AML-193 (cell line): ENCODE results near the gene HOXB1.
A peak's percentile ranks its signal among the peaks of the same experiment; 100 is the strongest.

ENCODE experiments used
- DNase-seq, 2 experiments: peaks; one replicate each; lab custom pipeline; 2025; lab: John Stamatoyannopoulos, UW

The HOXB1 gene

DNA sequence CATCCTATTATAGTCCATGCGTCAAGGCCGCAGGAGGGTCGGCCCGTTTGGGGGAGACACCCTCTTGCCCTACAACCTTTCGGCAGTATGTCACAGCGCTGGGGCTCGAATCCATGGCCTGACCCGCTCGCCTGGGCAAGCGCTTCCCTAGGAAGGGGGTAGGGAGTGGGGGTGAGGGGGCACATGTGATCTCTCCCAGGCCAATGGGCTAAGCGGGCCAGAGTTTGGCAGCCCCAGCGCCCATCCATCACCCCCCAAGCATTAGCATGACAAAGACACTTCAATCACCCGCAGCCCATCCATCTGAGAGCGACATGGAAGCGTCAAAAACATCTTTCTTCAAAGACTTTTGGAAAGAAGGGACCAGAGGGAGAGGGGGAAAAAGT is at the start of gene HOXB1:
TSS of gene HOXB1 (minus strand) at position 125 of the 386 bp plus-strand sequence. CDS start at position 18, 107 bp downstream.
- DNase-seq, result no peak

DNA sequence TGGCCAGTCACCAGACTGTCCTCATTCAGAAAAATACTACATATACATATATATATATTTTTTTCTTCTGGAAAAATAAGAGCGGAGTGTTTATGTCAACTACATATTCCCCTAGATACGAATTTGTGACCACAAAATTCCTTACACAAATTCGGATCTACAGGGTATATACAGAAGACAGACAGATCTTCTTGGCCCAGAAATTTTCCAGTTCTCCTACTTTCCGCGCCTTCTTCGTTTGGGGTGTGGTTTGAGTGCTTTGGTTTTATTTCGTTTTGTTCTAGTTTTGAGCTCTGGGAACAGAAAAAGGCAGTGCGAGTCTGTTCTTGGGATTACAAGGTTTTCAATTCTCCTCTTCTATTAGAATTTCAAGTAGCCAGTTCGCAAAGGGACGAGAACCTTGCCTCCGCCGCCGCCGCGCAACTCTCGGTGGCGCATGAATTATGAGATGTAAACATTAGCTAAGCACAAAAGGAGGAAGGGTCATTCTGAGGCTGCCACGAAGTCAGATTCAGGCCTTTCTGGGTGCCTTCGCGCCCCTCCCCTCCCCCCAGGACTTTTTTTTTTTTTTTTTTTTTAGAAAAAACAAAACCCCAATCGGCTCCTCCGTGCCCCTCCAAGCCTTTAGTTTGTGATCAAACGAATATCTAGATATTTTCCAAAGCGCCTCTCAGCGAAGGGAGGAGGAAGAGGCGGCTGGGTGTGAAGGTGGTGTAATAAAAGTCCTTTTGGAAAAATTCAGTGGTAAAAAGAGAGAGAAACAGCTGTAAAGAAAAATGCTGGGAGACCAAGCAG is 49.1 kb upstream of the HOXB1 start:
- DNase-seq, result no peak

DNA sequence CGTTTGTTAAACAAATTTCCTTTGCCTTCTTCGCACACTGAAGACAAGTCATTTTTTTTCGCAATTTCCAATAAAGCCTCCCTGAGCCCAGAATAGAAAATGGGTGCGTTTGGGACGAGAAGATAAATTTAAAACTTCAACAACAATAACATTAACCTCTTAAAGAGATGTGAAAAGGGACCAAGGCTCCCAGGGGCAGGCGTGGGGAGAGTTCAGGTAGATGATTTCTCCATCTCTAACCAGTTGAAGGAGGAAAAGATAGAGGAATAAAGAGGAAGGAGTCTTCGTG is 48.6 kb upstream of the HOXB1 start:
- DNase-seq, result no peak

DNA sequence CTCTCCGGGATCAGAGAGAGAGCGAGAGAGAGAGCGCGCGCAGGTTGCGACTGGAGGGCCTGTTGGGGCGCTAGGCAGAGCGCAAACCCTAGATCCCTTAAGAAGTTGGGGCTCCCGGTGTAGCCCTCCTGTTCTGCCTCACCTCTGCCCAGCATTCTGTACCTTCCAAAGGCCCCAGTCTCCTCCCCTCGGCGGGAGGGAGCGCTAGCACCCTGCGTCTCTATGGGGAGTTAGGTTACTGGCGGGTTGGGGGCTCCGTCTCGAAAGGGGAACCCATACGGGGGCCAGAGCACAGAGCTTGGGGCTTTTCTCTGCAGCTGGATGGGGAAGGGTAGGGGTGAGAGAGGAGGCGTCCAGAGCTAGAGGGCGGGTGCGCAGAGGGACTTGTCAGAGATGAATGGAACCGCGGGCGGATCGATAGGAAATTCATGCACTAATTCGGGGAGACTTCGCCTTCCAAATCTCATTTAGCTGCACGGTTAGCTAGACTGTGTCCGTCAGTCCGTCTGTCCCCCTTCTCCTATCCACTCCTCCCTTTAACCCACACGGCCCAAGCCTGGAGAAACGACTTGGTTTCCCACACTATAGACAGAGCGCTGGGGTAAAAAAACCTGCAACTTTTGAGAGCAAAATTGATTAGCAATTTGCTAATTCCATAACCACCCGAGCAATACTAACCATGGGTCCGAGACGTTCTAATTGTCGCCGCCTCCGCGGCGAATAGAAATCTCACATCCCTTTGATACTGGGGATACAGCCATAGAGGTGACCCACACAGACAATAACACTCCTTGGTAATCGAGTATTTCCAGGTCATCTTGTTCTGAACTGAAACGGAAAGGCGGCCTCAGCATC is 48.0 kb upstream of the HOXB1 start:
- DNase-seq, result no peak

DNA sequence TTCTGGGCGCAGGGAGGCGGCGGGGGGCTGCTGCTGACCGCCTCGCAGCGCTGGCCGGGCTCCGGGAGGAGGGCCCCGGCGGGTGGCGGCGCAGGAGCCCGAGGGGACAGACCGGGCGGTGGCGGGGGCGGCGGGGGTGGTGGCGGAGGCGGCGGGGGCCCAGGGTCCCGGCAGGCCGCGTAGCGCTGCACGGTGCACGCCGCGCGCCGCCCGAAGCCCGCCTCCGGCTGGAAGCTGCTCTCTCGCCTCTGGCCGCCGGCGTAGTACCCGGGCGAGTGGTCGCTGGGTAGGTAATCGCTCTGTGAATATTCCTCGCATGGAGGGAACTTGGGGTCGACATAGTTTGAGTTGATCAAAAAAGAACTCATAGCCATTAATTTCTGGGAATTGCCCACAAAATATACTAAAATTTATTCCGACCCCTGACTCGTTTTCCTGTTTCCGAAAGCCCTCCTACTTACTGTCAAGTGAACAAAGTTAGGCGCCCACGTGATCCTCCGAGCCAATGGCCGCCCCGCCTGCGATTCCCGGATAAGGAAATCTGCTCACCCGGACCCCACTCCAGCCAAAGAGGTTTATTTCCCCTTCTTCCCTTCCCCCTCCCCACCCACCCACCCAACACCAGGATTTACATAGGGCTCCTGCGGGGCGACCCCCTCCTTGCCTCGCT is 47.3 kb upstream of the HOXB1 start, which contains the start of gene HOXB4:
TSS of gene HOXB4 (minus strand) at position 405 of the 670 bp plus-strand sequence. CDS start at position 374, 31 bp downstream.
- peak in 1 of 2 experiments; percentile 28 for DNase-seq

DNA sequence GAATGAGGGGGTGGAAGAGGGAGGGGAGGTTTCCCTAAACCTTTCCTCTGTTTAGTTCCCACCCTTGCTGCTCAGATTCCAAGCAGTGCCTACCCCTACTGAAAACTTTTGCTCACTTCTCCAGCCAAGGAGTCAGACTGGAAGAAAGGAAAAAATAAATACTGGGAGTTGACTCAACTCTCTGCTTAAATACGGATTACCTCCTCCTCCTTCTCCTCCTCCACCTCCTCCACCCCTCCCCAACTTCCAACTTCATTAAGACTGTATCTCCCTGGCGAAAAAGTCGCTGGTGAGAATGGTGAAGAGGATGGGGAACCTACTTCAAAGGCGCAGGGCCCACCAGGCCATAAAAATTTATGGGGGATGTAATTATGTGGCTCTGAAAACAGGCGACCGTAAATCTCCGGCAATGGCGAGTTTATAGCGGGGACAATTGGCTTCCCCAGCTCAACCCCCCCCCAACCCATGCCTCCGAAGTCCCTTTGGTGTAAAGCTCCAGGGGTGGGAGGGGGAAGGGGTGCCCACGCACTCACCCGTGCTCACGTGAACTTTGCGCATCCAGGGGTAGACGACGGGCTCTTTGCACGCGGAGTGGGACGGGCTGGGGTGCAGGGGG is 46.6 kb upstream of the HOXB1 start:
- DNase-seq, result no peak

DNA sequence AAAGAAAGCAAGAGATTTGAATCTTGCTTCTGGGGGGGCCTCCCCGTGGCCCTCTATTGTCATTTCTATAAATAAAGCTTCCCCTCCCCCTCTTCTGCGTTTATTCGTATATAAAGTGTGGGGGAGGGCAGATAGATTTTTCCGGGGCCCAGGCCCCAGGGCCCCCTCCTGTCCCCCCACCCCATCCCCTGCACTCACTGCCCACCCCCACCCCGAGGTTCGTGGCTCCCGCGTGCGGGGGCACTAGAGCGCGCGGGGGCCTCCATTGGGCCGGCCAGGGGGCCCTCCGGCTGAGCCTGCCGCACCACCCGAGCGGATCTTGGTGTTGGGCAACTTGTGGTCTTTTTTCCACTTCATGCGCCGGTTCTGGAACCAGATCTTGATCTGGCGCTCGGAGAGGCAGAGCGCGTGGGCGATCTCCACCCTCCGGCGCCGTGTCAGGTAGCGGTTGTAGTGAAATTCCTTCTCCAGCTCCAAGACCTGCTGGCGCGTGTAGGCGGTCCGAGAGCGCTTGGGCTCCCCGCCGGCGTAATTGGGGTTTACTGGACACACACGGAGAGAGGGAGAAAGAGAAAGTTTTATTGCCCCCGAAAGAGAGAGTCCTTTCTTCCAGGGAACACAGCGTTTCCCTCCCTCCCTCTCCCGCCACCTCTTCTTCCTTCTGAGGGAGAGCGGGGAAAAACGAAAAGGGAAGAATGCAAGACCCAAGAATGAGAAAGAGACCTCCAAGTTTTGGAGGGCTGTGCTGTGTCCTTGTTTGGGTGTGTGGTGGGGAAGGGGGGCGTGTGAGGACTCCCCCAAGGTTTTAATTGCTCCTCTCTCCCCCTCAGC is 45.9 kb upstream of the HOXB1 start:
- DNase-seq, result no peak

DNA sequence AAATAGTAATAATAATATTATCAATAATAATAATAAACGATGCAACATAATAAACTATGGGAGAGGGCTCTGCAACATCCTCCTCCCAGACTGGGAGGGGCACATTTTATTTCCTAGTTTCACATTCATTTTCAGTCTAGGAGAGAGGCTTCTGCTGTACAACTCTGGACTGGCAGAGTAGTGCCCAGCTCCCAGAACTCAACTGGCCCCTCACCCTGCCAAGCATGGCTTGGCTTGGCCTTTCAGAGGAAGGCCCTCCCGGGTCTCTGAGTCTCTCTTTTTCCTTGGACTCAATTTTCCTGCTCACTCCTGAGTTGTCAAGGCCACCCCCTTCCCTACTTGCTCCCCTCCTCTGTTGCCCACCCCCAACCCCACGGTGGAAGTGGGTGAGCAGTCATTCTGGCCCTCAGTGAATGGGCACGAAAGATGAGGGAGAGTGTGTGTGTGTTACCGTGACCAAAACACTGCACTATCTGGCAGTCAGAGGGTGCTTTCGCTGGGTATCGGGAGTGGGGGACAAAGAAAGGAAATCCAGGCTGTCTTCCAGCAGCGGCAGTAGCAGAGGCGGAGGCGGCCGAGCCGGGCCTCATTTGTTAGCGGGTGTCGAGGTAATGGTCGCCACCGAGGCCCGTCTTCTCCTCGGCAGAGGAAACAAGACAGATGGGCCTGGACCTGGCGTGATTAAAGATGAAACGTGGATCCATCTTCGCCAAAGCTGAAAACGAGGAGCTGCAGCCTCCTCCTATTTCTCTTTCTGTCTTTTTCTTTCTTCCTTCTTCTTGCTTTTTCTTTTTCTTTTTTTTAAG is 45.1 kb upstream of the HOXB1 start:
- DNase-seq, result no peak

DNA sequence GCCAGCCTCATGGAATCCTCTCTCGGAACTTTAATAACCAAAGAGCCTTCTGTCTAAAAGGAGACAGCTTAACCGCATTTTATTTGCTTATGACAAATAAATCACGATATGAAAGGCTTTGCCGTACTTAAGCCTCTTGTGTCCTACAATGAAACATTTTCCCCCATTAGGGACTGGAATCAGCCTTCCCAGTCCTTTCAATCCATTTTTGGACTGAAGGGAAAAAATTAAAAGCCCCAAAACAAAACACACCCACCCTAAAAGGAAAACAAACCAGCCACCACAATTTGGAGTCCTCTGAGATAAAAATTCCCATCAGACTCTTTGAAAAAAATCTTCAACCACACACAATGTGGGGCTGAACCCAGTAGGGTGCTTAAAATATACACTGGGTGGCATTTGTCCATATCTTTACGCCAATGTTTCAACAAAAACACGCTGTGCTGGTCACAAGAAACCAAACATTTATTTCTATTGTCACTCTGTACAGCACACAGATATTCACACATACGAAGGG is 44.3 kb upstream of the HOXB1 start:
- no peak for DNase-seq

DNA sequence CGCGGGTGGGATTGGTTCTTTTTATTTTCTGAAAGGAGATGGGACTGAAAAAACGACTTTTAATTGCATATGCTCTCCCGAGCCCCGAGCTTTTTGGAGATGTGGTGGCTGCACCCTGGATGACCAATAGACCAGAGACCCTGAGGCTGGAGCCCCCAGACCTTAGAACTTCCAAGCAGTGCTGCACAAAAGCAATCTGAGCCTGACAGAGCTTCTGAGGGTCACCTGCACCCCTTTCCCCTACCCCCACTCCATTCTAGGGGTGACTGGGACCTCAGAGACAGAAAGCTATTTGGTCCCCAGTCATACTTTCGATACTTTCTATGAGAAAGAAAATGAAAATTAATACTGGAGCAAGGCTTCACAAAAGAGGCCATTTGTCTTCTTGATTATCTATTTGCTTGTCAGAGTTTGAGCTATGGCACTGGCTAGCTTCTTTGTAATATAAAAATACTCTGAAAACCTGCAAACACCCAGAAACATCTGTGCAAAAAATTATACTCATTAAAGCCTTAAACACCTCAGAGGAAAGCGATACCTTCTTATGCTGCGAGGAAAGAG is 43.8 kb upstream of the HOXB1 start:
- DNase-seq, result no peak

DNA sequence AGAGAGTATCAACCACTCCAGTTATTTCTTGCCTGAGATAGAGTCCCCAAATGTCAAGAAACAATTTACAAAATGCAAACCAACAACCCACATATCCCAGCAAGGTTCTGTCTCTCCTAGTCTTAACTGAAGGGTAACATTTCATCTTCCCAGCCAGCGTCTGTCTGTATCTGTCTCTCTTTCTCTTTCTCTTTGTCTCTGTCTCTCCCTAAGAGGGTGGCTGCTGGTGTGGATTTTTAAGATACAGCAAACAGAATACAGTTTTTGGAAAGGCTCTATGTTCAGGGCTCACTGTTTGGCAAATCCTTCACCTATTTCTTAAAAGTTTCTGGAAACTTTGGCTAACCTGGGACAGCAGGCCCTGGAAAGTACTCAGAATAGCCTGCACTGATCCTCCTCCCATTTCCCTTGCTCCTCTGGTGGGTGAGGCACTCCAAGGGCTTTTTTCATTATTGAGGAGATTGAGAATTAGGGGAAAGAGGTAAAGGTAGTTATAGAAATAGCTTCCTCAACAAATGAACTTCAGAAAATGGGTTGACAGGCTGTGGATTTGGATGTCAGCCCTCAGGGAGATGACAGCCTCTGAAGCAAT is 41.1 kb upstream of the HOXB1 start:
- no peak for DNase-seq

DNA sequence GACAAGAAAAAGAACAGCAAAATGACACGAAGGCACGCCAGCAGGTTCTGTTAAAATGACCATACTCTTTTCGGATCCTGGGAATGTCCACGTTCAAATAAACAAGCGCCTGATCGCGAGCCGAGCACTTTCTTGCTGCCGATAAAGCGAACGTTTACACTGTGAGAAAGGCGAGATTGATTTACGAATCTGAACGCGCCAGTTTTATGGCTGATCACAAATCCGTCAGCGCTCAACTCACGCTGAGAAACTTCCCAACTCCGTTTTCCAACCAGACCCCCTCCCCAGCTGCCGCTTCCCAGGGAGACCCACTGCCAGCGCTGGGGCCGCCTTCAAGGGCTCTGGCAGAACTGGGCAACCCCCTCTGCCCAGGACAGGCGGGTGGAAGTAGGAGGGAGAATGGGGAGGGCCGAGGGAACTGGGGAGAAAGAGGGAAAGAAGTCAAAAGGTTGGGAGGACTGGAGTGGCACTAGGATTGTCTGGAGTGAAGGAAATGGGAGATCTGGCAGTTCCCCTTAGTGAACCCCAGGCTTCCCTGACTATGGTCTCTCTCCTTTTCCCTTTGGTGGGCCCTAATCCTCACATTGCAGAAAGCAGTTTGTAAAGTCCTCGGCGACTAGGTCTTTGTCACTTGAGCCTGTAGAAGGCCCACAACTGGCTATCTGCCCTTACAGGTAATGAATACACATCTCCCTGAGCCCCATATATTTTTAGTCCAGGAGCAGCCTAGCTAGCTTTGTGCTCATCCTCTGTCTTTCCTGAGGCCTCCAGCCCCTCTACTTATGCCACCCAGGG is 40.4 kb upstream of the HOXB1 start:
- DNase-seq, result no peak

DNA sequence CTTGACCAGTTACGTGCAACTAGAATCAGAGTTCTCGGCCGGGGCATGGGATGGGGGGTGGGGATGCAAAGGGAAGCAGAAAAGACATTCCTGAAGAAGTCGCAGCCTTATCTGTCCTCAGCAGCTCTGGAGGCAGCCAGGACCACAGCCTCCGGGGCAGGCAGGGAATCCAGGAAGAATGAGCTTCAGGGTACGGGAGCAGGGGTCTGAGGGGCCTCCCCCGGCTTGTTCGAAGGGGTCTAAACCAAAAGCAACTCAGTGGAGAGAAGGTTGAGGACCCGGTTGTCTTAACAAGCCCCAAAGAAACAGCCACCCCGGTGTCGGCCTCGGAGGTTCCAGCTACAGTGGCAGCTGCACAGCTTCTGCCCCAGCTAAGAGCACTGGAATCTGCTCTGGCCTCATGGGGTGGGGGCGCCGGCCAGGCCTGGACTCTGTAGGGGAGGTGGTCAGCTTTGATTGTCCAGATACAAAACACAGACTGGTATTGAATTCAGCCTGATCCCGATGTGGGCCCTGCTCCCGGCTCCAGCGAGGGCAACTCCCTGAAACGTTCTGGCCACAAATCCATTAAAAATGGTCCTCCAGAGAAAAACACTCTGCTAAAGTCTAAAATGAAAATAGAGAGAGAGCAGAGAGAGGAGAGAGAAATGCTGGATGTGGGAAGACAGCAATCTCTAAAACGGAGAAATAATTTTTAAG is 39.7 kb upstream of the HOXB1 start:
- no peak for DNase-seq

DNA sequence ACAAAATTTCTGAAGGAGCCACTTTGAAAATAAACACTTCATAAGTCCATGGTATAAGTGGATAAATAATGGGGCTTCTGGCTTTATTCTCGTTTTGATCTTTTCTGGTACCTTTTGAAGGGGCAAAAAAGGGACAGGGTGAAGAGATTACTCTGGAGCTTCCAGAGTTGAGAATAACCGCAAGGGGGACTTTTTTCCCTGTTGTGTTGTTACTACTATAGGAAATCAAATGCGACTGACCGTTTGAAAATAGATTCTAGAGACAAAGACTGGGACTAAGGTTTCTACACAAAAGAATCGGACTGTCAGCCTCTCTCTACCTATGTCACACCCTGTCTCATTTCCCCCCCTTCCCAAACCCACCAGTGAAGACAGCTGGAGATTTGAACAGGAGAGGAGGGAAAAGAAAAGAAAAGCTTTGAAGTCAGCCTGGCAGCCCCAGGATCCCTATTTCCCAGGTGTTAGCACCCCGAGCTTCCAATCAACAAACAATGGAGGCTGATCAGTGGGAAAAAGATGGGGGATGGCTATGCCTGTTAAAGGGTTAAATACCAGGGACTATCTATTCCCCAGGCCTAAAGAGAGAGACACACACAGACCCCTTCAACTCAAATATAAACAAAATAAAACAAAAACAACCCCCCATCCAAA is 39.0 kb upstream of the HOXB1 start:
- no peak for DNase-seq

DNA sequence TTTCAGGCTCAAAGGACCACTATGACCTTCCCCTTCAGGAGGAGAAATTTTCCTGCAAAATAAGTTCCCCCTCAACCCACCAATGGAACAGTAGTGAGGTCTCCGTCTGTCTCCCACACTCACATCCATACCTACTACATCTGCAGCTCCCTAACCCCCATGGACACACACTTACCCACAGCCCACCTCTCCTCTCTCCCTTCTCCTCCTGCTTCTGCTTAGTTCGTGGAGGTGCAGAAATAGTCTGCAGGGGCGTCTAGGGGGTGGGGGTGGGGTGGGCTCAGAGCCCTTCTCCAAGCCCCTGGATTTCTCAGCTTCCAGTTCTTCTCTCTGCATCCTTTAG is 38.4 kb upstream of the HOXB1 start:
- DNase-seq, result no peak

DNA sequence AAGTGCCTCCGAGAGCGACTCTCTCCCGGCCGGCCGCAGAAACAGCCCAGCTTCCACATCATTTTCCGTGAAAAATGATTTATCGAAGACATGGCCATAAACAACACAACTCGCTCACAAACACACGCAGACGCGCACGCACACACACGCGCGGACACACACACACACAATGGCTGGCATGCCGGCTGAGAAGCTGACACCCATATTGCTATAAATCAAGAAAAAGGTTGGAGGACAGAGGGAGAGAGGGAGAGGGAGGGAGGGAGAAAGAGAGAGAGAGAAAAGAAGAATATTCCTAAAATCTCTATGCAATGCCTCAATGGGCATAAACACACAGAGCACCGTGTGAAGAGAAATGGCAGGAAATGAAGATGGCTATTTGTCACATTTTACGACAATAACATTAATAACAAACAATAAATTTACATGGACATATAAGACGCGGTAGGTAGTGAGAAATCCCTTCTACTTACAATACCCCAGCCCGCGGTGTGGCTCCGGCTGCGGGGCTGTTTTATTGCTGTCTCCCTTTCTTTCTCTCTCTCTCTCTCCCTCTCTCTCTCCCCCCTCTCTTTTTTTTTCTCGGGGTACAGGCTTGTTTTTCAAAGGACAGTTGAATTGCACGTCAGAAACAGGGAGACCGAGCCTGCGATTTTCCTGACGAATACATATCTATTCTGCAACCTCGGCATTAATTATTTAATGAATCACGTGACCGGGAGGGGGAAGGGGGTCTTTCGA is 37.9 kb upstream of the HOXB1 start:
- DNase-seq, result no peak
